Memory B cell (primary cell): ENCODE data around the gene ARL8A.
A peak's percentile ranks its signal among the peaks of the same experiment; 100 is the strongest.

Experiments used
- ATAC-seq: fragments of 150-1000 bp; cut with Tn5 transposase; 2 replicates; pipeline ENCODE4 v1.10.0; 2021; ENCODE audit warnings: low read depth, mild to moderate bottlenecking, moderate library complexity
- DNase-seq, 2 donors: peaks; one replicate each; pipeline ENCODE4 v3.0.0; 2022; ENCODE audit warnings: low spot score in 2 of 2
- H3K27ac Mint-ChIP-seq: one replicate; pipeline ENCODE4 v1.8.0; 2022; ENCODE audit warnings: mild to moderate bottlenecking, moderate library complexity, mixed read lengths
- H3K27me3 Mint-ChIP-seq: one replicate; pipeline ENCODE4 v1.8.0; 2022; ENCODE audit warnings: mixed read lengths
- H3K36me3 Mint-ChIP-seq: one replicate; pipeline ENCODE4 v1.8.0; 2022; ENCODE audit warnings: mild to moderate bottlenecking, mixed read lengths
- H3K4me1 Mint-ChIP-seq: one replicate; pipeline ENCODE4 v1.8.0; 2022; ENCODE audit warnings: mixed read lengths
- H3K4me3 Mint-ChIP-seq: one replicate; pipeline ENCODE4 v1.8.0; 2022; ENCODE audit warnings: mild to moderate bottlenecking, moderate library complexity, mixed read lengths
- H3K9me3 Mint-ChIP-seq: one replicate; pipeline ENCODE4 v1.8.0; 2022; ENCODE audit warnings: mixed read lengths

Gene ARL8A

DNA sequence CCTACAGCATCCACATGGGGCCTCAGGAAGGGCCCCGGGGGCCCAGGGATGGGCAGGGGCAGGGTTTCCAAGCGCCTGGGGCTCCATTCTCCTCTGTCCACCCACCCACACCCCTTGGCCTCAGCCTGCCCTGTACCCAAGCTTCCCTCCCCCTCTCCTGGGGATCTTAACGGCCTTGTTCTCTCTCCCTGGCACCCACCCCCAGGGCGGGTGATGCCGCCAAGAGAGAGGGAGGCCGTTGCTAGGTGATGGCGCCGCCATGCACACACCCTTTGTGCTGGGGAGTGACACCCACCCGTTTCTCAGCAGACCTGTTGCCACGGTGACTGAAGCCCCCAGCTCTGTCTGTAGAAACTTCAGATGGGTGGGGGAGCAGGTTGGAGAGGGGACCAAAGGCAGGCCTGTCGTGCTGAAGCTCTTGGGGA is 14.2 kb downstream of the ARL8A start:
- DNase-seq: no peak
- Mint-ChIP-seq H3K27me3 (peaks cover 3% of the 10 kb centered on the region), H3K9me3 (no peaks in the 10 kb centered on the region), H3K27ac (no peak overlapping the region), H3K4me1 (no peaks in the 10 kb centered on the region), H3K4me3 (no peak overlapping the region), H3K36me3 (peaks cover 12% of the 10 kb centered on the region)
- no peak for ATAC-seq

DNA sequence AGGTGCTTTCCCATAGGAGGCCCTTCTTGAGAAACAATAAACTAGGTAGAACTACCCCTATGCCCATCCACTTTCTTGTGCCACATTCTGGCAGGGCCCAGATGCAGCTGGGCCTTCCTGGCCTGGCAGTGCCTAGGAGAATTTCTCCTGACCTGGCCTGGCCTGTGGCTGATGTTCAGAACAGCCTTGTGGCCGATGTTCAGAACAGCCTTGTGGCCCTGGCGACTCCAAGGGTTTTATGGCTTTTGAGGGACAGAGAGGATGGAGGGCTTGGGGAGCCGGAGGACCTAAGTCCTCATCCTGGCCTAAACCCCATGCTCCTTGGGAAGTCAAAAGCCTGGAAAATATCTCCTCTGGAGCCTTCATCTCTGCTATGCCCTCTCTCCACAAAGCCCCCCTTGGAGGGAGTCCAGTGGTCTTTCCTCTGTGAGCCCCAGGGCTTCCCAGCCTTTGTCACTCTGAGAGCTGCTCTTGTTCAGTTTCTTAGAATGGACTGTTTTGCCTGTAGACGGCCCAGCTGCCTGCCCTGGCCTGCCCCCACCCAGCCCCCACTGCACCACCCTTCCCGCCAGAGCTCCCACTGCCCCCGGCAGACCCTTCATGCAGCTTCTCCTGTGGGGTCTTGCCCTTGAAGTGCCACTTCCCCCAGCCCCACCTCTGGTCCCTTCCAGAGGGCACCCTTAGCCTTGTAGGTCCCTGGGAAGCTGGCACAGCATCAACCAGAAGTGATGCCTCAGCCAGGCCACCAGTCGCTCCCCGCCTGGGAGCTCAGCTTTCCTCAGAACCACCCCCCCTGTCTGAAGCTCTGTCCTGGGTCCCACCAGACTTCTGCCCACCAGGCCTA is 14.9 kb downstream of the ARL8A start:
- H3K27me3 Mint-ChIP-seq: peaks cover 3% of the 10 kb centered on the region
- ATAC-seq: no peak
- H3K36me3 Mint-ChIP-seq: peaks cover 12% of the 10 kb centered on the region
- no peaks in the 10 kb centered on the region for H3K4me1 Mint-ChIP-seq
- H3K4me3 Mint-ChIP-seq: no peak overlapping the region
- H3K27ac Mint-ChIP-seq: no peak overlapping the region
- H3K9me3 Mint-ChIP-seq: no peaks in the 10 kb centered on the region
- DNase-seq: no peak

GRCh38 chr1:202127836-202128622 is 16.5 kb downstream of the ARL8A start:
- Mint-ChIP-seq H3K4me1 (no peaks in the 10 kb centered on the region), H3K27me3 (peaks cover 12% of the 10 kb centered on the region), H3K36me3 (peaks cover 10% of the 10 kb centered on the region), H3K4me3 (no peak overlapping the region), H3K27ac (peak overlapping the region; percentile 18), H3K9me3 (no peaks in the 10 kb centered on the region)
- DNase-seq (no peak), ATAC-seq (no peak)

- Mint-ChIP-seq H3K27me3 (peaks cover 12% of the 10 kb centered on the region), H3K27ac (no peak overlapping the region)
Measured at GRCh38 chr1:202127061-202127460, 17.5 kb downstream of the ARL8A start.

DNA sequence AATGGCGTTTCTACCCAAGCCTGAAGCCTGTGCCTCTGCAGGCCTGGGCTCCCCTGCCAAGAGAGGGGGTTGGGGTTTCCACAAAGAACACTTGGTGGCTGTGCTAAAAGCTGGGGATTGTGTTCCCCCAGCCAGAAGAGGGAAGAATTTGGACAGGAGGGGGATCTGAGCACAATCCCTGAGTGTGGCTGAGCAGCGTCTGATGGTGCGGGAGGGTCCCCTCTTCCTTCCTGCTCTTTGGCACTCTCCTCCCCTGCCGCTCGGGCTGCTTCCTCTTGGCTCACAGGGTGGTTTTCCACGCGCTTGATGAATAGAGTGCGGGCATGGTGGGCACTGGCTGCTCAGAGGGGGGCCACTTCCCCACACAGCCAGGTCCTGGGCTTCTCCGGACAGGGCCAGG is 18.1 kb downstream of the ARL8A start:
- no peak overlapping the region for H3K4me3 Mint-ChIP-seq
- H3K9me3 Mint-ChIP-seq: no peaks in the 10 kb centered on the region
- ATAC-seq (no peak), DNase-seq (no peak)
- H3K4me1 Mint-ChIP-seq: no peaks in the 10 kb centered on the region
- H3K27ac Mint-ChIP-seq: no peak overlapping the region
- H3K27me3 Mint-ChIP-seq: peaks cover 17% of the 10 kb centered on the region
- peaks cover 3% of the 10 kb centered on the region for H3K36me3 Mint-ChIP-seq

More at GRCh38 chr1:202127061-202127460, 17.5 kb downstream of the ARL8A start:
- DNase-seq: no peak
- no peak overlapping the region for H3K4me3 Mint-ChIP-seq
- H3K36me3 Mint-ChIP-seq: peaks cover 4% of the 10 kb centered on the region
- no peaks in the 10 kb centered on the region for H3K9me3 Mint-ChIP-seq
- ATAC-seq: no peak
- H3K4me1 Mint-ChIP-seq: no peaks in the 10 kb centered on the region

DNA sequence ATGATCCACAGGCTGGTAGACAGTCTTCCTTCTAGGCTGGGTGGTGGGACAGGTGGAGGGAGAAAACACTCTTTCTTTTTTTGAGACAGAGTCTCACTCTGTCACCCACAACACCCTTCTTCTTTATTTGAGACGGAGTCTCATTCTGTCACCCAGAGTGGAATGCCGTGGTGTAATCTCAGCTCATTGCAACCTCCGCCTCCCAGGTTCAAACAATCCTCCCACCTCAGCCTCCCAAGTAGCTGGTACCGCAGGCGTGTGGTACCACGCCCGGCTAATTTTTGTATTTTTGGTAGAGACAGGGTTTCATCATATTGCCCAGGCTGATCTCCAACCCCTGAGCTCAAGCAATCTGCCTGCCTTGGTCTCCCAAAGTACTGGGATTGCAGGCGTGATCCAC is 18.9 kb downstream of the ARL8A start:
- no peak overlapping the region for H3K4me3 Mint-ChIP-seq
- H3K36me3 Mint-ChIP-seq: peaks cover 3% of the 10 kb centered on the region
- no peaks in the 10 kb centered on the region for H3K9me3 Mint-ChIP-seq
- H3K4me1 Mint-ChIP-seq: no peaks in the 10 kb centered on the region
- DNase-seq (no peak), ATAC-seq (no peak)
- no peak overlapping the region for H3K27ac Mint-ChIP-seq
- H3K27me3 Mint-ChIP-seq: peaks cover 19% of the 10 kb centered on the region

DNA sequence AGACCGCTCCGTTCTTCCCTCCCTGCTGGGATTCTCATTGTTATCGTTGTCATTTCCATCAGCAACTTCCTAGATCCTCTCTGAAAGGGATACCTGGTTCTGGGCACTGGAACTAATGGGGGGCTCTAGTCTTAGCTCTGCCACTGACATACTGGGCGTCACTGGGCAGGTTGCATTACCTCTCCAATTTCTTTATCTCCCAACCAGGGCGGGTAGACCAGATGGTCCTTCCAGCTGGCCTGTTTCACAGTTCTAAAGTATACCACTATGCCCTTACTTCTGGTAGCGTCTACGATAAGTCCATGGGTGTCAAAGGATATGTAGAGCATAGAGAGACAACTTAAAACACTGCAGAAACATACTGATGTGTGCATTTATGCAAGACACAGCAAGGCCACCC is 20.4 kb downstream of the ARL8A start:
- DNase-seq: no peak
- no peak overlapping the region for H3K4me3 Mint-ChIP-seq
- peaks cover 3% of the 10 kb centered on the region for H3K36me3 Mint-ChIP-seq
- no peak for ATAC-seq
- H3K27me3 Mint-ChIP-seq: peaks cover 19% of the 10 kb centered on the region
- no peak overlapping the region for H3K27ac Mint-ChIP-seq
- H3K4me1 Mint-ChIP-seq: no peaks in the 10 kb centered on the region
- no peaks in the 10 kb centered on the region for H3K9me3 Mint-ChIP-seq

DNA sequence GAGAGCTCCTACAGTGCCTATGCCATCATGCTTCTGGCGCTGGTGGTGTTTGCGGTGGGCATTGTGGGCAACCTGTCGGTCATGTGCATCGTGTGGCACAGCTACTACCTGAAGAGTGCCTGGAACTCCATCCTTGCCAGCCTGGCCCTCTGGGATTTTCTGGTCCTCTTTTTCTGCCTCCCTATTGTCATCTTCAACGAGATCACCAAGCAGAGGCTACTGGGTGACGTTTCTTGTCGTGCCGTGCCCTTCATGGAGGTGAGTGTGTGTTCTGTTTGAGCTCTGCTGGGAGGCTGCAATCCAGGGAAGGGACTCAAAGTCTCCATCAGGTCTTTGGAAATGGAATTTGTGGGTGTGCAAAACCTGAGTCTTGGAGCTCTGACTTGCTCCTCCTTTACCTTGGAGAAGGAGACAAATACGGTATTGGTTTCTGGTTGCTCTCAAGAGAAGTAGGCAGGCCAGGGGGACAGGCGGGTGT is 21.2 kb downstream of the ARL8A start:
- H3K4me1 Mint-ChIP-seq: no peaks in the 10 kb centered on the region
- no peak overlapping the region for H3K27ac Mint-ChIP-seq

DNA sequence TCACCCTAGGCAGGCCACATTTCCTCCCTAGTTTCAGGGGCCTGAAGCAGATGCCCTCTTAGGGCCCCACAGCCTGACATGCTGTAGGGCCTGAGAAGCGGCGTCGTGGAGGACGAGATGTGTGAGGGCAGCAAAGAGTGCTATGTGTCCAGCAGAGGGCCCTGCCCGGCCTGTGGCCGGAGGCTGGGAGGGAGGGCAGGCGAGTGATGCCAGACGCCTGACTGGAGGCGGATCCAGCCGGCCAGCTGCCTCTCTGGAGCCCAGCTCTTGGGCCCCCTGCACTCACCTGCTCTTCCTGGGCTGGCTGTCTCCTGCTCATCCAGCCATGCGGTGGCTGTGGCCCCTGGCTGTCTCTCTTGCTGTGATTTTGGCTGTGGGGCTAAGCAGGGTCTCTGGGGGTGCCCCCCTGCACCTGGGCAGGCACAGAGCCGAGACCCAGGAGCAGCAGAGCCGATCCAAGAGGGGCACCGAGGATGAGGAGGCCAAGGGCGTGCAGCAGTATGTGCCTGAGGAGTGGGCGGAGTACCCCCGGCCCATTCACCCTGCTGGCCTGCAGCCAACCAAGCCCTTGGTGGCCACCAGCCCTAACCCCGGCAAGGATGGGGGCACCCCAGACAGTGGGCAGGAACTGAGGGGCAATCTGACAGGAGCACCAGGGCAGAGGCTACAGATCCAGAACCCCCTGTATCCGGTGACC is 21.8 kb downstream of the ARL8A start, which contains the start of gene GPR37L1:
Gene GPR37L1 (plus strand): TSS at position 279 of the 697 bp plus-strand sequence. CDS start 47 bp downstream, at position 326.
- DNase-seq: no peak
- Mint-ChIP-seq H3K27me3 (peaks cover 19% of the 10 kb centered on the region), H3K9me3 (no peaks in the 10 kb centered on the region), H3K4me1 (no peaks in the 10 kb centered on the region), H3K27ac (no peak within 1 kb of the TSS), H3K4me3 (no peak within 1 kb of the TSS), H3K36me3 (no peaks in the 10 kb centered on the region)
- no peak for ATAC-seq

More for the DNA sequence above, 21.2 kb downstream of the ARL8A start:
- Mint-ChIP-seq H3K4me3 (no peak overlapping the region), H3K27me3 (peaks cover 19% of the 10 kb centered on the region), H3K36me3 (no peaks in the 10 kb centered on the region), H3K9me3 (no peaks in the 10 kb centered on the region)
- no peak for ATAC-seq
- DNase-seq: no peak

DNA sequence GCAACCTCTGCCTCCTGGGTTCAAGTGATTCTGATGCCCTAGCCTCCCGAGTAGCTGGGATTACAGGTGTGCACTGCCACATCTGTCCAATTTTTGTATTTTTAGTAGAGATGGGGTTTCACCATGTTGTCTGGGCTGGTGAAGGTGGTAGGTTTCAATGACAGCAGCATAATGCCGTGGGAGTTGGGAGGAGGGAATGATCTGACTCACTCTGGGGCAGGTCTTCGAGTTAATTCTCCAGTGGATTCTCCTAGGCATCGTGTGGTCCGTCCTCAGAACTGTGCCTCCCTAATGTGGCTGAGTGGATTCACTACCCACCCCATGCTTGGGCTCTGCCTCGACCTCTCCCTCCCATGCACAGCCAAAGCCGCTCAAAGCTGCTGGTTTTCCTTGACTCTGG is 23.5 kb downstream of the ARL8A start:
- H3K4me3 Mint-ChIP-seq: no peak overlapping the region
- ATAC-seq: no peak

DNA sequence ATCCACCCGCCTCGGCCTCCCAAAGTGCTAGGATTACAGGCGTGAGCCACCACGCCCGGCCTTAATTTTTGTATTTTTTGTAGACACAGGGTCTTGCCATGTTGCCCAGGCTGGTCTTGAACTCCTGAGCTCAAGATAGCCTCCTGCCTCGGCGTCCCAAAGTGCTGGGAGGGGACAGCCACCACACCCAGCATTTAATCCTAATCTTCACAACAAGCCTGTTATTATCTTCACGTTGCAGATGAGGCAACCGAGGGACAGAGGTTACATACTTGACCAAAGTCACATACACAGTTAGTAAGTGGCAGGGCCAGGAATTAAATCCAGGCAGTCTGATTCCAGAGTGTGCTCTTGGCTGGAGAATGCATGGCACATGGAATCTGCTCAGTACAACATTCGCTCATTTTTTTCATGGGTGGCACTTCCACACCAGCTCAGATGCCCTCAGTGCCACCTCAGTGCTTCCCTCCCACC is 26.6 kb downstream of the ARL8A start:
- Mint-ChIP-seq H3K9me3 (no peaks in the 10 kb centered on the region), H3K27ac (no peak overlapping the region), H3K4me1 (peaks cover 8% of the 10 kb centered on the region), H3K36me3 (no peaks in the 10 kb centered on the region), H3K27me3 (peaks cover 6% of the 10 kb centered on the region), H3K4me3 (no peak overlapping the region)
- ATAC-seq (no peak), DNase-seq (no peak)

More for the DNA sequence above, 23.5 kb downstream of the ARL8A start:
- H3K9me3 Mint-ChIP-seq: no peaks in the 10 kb centered on the region
- DNase-seq: no peak
- no peaks in the 10 kb centered on the region for H3K4me1 Mint-ChIP-seq
- H3K27me3 Mint-ChIP-seq: peaks cover 15% of the 10 kb centered on the region
- H3K27ac Mint-ChIP-seq: no peak overlapping the region
- no peaks in the 10 kb centered on the region for H3K36me3 Mint-ChIP-seq

- H3K9me3 Mint-ChIP-seq: no peaks in the 10 kb centered on the region
- ATAC-seq (no peak), DNase-seq (no peak)
- no peak overlapping the region for H3K4me3 Mint-ChIP-seq
- H3K27ac Mint-ChIP-seq: no peak overlapping the region
- peaks cover under 1% of the 10 kb centered on the region for H3K27me3 Mint-ChIP-seq
- no peaks in the 10 kb centered on the region for H3K36me3 Mint-ChIP-seq
- H3K4me1 Mint-ChIP-seq: peaks cover 9% of the 10 kb centered on the region
Measured at GRCh38 chr1:202116287-202116686, 28.2 kb downstream of the ARL8A start.

- H3K4me1 Mint-ChIP-seq: peaks cover 9% of the 10 kb centered on the region
- no peak overlapping the region for H3K4me3 Mint-ChIP-seq
- ATAC-seq (peak; percentile 32), DNase-seq (no peak)
- no peaks in the 10 kb centered on the region for H3K36me3 Mint-ChIP-seq
- no peaks in the 10 kb centered on the region for H3K9me3 Mint-ChIP-seq
- no peaks in the 10 kb centered on the region for H3K27me3 Mint-ChIP-seq
- H3K27ac Mint-ChIP-seq: no peak overlapping the region
Measured at GRCh38 chr1:202113690-202114300, 30.7 kb downstream of the ARL8A start.
